GM19395 (cell line): ENCODE measurements around the gene AUTS2.

Experiments
- ATAC-seq: cut with Tn5 transposase; IDR thresholded peaks from one replicate; pipeline ENCODE4 v1.9.1; 2021; ENCODE audit warnings: mild to moderate bottlenecking, moderate library complexity; ENCODE audit not compliant: unreplicated experiment

Gene AUTS2

DNA sequence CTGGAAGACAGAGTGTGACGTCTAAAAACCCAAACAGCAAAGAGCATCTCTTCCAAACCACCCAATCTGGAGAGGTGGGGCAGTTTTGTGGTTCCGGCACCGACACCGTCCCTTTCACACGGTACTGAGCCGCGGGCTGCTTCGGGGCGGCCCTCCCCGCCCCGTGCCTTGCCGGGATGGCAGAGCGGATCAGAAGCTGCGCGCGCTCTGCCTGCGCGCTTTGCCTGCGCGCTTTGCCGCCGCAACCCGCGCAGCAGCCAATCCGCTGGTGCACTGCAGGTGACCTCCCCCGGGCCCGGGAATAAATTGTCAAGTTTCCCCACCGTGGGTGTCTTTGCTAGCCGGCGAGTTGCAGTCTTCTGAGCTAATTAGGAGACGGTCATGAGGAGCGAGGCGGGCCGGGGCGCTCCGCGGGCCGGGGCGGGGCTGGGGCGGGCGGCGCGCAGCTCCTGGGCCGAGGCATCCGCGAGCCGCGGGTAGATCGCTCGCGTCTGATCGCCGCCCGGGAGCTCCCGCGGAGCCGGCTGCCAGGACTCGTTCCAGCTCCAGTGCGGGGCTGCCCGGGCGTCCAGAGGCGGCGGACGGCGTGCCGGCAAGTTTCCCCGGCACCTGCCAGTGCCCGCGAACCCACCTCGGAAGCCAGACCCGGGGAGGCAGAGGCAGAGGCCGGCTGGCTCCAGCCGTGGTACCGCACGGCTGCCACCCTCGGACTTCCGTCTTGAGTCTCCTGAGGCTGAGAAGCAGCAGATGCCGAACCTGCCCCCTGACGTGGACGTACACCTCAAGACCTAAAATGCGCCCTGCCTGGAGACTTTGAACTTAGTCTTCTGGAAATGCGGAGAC lies 997.7 kb downstream of the AUTS2 start:
- no peak for ATAC-seq

- no peak for ATAC-seq
Measured at GRCh38 chr7:70596598-70596913, 998.3 kb downstream of the AUTS2 start.

DNA sequence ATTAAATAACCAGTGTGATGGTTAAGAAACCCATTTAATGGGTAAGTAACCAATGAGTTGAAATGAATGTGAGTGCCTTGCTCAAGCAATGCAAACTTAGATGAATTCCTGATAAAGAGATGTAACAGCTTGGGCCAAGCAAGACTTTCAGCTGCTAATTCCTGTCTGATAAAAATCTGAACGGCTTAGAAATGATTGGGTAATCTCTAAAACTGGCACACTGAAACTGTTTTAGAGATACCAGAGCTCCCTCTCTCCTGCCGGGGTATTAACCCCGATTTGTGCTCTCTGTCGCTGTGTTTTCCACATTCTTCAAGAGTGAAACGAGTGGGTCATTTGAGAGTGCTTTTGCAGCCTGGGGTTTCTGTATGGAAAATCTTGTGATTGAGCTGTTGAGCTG lies 998.8 kb downstream of the AUTS2 start:
- no peak for ATAC-seq

GRCh38 chr7:70598976-70599375 lies 1000.7 kb downstream of the AUTS2 start:
- no peak for ATAC-seq

DNA sequence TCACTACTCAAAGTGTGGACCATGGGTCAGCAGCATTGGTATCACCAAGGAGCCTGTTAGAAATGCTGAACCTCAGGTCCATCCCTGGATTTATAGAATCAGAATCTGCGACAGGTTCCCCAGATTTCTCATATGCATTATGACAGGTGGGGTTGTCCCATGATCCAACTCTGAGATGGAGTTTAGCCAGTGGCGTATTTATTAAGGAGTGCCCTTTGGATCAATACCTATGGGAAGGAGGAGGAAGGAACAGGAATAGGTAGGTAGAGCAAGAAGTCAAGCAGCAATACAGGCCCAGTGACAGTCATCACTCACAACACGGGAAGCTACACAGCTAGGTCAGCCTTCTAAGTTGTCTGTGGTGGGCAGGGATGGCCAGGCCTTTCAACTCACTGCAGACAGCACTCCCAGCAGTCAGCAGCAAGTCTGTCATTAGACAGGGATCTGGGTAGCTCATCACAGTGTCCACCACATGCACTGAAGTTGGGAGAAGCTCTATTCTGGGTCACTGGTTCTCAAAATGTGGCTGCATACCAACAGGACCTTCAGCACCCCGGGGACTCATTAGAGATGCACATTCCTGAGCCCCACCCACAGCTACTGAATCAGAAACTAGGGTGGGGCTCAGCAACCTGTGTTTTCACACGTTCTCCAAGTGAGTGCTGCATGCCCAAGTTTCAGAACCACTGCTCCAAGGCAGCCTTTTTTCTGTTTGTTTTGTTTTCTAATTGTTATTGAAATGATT lies 1001.3 kb downstream of the AUTS2 start:
- ATAC-seq = no peak

- ATAC-seq = no peak
Measured at GRCh38 chr7:70600993-70601392, 1002.7 kb downstream of the AUTS2 start.

DNA sequence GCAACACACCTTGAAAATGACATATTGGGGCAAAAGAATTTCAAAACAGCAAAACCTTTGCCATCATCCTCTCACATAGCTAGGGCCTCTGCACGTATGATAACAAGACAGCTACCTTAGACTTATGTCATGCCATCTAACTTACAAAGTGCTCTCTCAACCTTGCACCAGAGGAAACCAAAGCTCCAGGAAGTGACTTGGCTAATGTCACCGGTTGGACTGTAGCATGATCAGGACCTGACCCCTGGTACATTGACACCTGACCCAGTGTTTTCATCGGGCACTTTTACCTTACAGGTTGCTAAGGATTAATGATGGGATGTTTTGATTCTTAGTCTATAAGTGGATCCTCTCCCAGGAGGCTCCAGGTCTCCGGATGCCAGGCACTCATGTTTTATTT lies 1003.8 kb downstream of the AUTS2 start:
- no peak for ATAC-seq

DNA sequence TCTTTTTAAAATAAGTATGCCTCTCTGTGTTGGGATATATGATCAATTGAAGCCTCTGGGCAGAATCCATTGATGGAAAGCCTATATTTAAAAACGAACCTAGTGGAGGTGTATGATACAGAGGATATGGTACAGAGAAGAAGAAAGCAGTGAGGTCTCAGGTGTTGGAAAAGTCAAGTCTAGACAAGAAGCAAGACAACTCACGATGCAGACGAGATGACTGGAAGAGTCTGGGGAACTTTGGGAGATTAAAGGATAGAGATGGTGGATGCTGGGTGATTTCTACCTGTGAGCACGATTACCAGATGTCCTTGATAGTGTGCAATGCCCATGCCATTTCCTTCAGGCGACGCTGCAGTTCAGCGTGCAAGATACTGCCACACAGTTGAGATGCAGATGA lies 1009.0 kb downstream of the AUTS2 start:
- no peak for ATAC-seq

DNA sequence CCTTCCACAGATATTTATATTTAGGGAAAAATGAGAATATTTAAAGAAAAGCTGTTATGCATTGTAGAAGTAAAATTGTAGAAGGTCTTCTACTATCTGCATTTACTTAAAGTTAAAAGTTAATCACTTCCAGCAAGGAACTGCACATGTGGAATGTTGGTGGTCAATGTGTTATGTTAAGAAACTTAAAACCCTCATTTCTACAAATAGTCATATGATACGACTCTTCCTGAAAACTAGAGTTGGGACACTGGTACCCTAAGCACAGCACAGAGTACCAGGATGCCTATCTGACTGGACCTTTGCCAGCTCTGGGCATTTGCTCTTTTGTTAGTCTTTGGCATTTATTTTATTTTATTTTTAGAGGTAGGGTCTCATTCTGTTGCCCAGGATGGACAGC lies 1009.5 kb downstream of the AUTS2 start:
- no peak for ATAC-seq

DNA sequence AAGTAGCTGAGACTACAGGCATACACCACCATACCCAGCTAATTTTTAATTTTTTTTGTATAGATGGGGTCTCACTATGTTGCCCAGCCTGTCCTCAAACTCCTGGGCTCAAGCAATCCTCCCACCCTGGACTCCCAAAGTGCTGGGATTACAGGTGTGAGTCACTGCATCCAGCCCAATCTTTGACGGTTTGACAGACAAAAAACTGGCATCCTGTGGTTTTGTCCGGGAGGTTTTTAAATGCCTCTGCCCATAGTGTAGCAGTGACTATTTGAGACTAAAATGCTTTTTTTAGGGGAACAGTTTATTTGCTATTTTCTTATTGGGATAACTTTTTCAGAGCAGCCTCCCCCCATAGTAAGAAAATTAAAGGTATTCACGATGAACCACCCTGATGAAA lies 1010.0 kb downstream of the AUTS2 start:
- ATAC-seq = no peak

- no peak for ATAC-seq
Measured at GRCh38 chr7:70612811-70613210, 1014.5 kb downstream of the AUTS2 start.

GRCh38 chr7:70614237-70615045 lies 1016.2 kb downstream of the AUTS2 start:
- no peak for ATAC-seq

DNA sequence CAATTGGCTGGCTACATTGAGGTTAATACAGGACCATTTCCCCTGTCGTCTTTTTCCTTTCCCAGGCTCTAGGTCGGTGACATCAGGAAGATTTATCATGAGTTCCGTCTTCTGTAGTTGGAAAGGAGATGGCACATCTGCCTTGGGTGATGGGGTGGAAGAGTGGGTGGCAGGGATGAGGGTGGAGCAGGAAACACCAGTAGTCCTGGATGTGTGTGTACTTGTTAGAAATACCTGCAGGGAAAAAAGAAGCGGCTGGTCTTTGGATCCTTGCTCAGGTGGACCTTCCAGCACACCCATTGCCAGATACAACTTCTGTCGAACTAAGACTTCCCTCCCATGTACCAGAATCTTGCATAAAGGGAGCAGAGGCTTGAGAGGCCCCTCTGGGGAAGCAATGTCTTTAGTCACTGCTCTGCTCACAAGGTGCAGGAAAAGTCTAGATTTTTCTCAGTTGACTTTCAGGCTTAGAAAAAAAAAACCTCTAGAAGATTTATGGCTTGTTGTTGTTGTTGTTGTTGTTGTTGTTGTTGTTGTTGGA lies 1016.9 kb downstream of the AUTS2 start:
- ATAC-seq = no peak

- no peak for ATAC-seq
Measured at GRCh38 chr7:70616211-70616610, 1017.9 kb downstream of the AUTS2 start.

GRCh38 chr7:70616821-70617220 lies 1018.5 kb downstream of the AUTS2 start:
- no peak for ATAC-seq

DNA sequence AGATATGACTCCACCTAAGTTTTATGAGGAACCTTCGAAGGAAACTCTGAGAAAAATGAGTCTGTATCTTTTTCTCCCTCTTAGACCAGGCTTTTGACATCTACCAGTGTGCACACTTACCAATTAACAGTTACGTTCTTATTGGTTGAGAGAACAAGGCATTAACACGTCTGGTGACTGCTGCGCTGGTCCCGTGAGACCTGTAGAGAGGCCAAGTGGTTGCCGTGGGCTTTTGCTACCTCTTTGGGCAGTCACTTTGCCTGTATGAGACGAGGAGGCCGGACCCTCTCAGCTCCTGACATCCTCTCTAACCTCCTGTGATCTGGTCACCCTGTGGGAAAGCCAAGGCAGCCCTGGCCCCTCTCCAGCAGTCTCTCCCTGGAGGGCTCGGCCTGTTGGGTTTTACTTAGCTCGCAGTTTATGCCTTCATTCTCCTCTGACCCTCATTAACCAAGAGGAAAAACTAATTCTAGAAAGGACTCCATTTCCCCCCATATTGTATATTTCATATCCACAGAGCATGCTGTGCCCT lies 1019.8 kb downstream of the AUTS2 start:
- no peak for ATAC-seq

DNA sequence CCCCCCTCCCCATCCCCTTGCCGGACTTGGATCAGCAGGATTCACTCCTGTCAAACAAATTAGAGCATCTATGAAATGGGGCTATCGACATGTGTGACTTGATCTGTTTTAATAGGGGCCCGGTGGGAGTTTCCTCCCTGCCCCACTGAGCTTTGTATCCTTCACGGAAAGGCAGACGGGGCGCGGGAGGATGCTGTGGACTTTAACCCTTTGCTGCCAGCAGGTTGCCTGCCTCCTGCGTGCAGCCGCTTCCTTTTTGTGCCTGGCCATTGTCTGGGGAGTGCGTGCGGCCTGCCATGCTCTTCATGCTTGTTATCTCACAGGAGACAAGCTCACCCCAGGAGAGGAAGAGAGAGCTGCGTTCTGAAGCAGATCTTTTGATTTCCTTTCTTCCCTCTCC lies 1020.9 kb downstream of the AUTS2 start:
- ATAC-seq = no peak

DNA sequence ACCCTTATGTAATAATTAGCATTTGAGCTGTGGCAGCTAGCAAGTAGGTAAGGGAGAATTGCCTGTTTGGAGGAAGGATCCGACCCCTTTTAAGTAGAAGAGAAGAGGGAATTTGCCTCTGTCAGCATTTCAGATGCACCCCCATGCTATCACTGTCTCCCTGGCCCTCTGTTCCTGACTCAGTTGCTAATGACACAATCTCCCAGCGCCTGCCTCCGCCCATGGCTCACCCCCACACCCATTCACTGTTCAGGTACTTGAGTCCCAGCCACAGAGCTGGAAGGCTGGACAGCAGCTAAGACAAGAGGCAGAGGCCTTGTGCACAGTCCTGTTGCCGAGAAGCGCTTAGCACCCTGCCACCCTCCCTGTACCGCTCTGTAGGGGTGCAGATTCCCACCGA lies 1021.4 kb downstream of the AUTS2 start:
- no peak for ATAC-seq

GRCh38 chr7:70620333-70621055 lies 1022.2 kb downstream of the AUTS2 start:
- no peak for ATAC-seq

DNA sequence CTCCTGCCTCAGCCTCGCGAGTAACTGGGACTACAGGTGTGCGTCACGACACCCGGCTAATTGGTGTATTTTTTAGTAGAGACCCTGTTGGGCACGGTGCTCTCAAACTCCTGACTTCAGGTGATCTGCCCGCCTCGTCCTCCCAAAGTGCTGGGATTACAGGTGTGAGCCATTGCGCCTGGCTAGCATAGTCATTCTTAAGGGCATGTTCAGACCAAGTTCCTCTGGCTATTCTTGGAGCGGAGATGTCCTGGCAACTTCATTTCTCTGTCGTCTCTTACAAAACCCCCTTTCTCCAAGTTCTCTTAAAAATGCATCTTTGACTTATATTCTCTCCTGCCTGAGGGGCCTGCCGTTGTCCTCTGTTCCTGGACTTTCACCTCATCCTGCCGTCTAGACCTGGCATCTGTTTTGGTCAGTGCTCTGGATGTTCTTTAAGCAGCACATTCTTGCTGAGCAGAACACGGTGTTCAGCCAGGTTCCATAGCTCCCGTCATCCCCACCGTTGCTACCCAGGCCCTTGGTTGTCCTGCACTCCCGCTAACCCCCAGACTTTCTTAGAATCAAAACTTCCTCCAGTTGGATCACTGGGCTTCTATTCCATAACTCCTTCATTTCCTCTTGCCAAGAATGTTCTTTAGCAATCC lies 1023.8 kb downstream of the AUTS2 start:
- no peak for ATAC-seq
